ENCODE data around the gene HDDC2. TPM values are rescaled to one million over a fixed set of nuclear protein-coding genes. Genes with fewer than 3 reads are reported as not detected.

The HDDC2 gene
- total RNA-seq, 4 donors from 2014 or later: 62.7 to 88.3 (median 73.1) TPM

- no peak for ATAC-seq (ENCODE audit: low FRiP score)
- no peak for TF ChIP-seq CTCF (IDR thresholded peaks at IDR 0.05)
- no peak for DNase-seq (ENCODE audit: low spot score)
These were observed 28.5 kb downstream of the HDDC2 start for GRCh38 chr6:125273251-125273650.

GRCh38 chr6:125271486-125272159, 30.1 kb downstream of the HDDC2 start:
- ATAC-seq (ENCODE audit: low FRiP score): no peak
- no peak for DNase-seq (ENCODE audit: low spot score)
- no peak for TF ChIP-seq CTCF (IDR thresholded peaks at IDR 0.05)

GRCh38 chr6:125270380-125270779, 31.4 kb downstream of the HDDC2 start:
- ATAC-seq (ENCODE audit: low FRiP score) (no peak), DNase-seq (ENCODE audit: low spot score) (no peak)
- TF ChIP-seq CTCF (IDR thresholded peaks at IDR 0.05): no peak

GRCh38 chr6:125269328-125269985, 32.3 kb downstream of the HDDC2 start:
- no peak for TF ChIP-seq CTCF (IDR thresholded peaks at IDR 0.05)
- DNase-seq (ENCODE audit: low spot score) (no peak), ATAC-seq (ENCODE audit: low FRiP score) (no peak)

- ATAC-seq (ENCODE audit: low FRiP score) (peak; percentile 35), DNase-seq (ENCODE audit: low spot score) (no peak)
- no peak for TF ChIP-seq CTCF (IDR thresholded peaks at IDR 0.05)
These were observed 33.0 kb downstream of the HDDC2 start for GRCh38 chr6:125268765-125269164.

- no peak for ATAC-seq (ENCODE audit: low FRiP score)
- no peak for TF ChIP-seq CTCF (IDR thresholded peaks at IDR 0.05)
- DNase-seq (ENCODE audit: low spot score): no peak
These were observed 33.8 kb downstream of the HDDC2 start for GRCh38 chr6:125267806-125268523.

All from omental fat pad (tissue), 4 donors.